WI38 (cell line): Measurements from ENCODE around the gene FHL2.
A peak's percentile ranks its signal among the peaks of the same experiment; 100 is the strongest.

Experiments used
- H3K4me3 ChIP-seq: 2 replicates; pipeline ENCODE4 v1.5.1; 2011; ENCODE audit warnings: low read depth, mild to moderate bottlenecking, control low read depth, low read length
- CTCF ChIP-seq: IDR thresholded peaks from 2 replicates; pipeline ENCODE4 v1.5.1; 2012; ENCODE audit warnings: low read depth, mild to moderate bottlenecking, control low read depth, low read length

FHL2 gene

GRCh38 chr2:105411720-105412407, 13.0 kb upstream of the FHL2 start:
- TF ChIP-seq CTCF, result no peak
- no peak overlapping the region for H3K4me3 ChIP-seq

GRCh38 chr2:105410554-105410953, 11.7 kb upstream of the FHL2 start:
- no peak overlapping the region for H3K4me3 ChIP-seq
- TF ChIP-seq CTCF, result no peak

- no peak overlapping the region for H3K4me3 ChIP-seq
- no peak for TF ChIP-seq CTCF
Measured at GRCh38 chr2:105409717-105410116, 10.9 kb upstream of the FHL2 start.

GRCh38 chr2:105407946-105408743, 9.3 kb upstream of the FHL2 start:
- no peak for TF ChIP-seq CTCF
- H3K4me3 ChIP-seq, result no peak overlapping the region

- no peak overlapping the region for H3K4me3 ChIP-seq
- no peak for TF ChIP-seq CTCF
Measured at GRCh38 chr2:105406221-105406620, 7.4 kb upstream of the FHL2 start.

GRCh38 chr2:105405291-105405690, 6.4 kb upstream of the FHL2 start:
- H3K4me3 ChIP-seq, result no peak overlapping the region; the same call in 1 of the 2 replicates
- TF ChIP-seq CTCF, result no peak

GRCh38 chr2:105404736-105405135, 5.9 kb upstream of the FHL2 start:
- TF ChIP-seq CTCF, result no peak
- peak overlapping the region; percentile 13 for H3K4me3 ChIP-seq
